ENCODE measurements around the gene LARP1B.
A peak's percentile ranks its signal among the peaks of the same experiment; 100 is the strongest.
"Not testable (repeated sequence)": the region's sequence is repeated elsewhere in the genome, so short reads cannot be mapped to it uniquely, and the experiment has no call there.

The LARP1B gene

GRCh38 chr4:128141866-128142265 lies 80.8 kb downstream of the LARP1B start:
- no peak for DNase-seq

- DNase-seq, result no peak
Observed at GRCh38 chr4:128145727-128146126, 84.6 kb downstream of the LARP1B start.

DNA sequence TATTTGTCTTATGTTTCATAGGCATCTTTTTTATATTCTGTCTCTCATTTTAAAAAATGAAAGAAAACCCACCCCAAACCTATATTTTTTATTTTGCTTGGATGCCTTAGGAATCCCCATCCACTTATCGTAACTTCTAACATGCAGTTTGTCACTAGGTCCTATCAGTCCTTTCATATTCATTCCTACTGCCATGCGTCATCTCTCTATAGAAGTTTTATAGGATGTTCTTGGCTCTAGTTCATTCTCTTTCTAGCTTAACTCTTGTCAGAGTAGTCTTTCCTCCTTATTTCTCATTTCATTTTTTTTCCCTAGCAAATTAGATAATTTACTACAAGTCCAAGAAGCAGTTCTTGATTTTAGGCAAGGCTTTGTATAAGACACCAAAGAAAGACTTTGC lies 92.7 kb downstream of the LARP1B start:
- DNase-seq, result no peak

DNA sequence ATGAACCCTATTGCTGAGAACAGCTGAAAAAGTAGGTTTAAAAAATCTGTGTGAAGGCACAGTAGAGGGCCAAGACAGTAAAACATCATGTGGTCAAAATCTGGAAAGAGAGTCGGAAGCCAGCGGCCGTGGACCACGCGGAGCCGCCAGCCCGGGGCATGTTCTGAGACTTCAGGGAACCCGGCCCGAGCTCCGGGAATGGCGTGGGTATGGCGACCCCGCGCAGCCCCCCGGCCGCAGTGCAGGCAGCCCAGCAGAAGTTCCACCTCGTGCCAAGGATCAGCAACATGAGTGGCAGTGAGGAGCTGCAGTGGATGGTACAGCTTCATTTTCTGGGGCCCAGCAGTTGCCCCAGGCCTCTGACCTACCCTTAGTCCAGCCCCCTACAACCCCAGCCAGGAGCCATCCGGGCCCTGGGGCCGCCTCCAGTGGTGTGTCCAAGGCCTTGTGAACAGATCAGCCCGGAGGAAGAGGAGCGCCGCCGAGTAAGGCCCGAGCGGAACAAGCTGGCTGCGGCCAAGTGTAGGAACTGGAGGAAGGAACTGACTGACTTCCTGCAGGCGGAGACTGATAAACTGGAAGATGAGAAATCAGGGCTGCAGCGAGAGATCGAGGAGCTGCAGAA lies 94.2 kb downstream of the LARP1B start:
- no peak for DNase-seq

DNA sequence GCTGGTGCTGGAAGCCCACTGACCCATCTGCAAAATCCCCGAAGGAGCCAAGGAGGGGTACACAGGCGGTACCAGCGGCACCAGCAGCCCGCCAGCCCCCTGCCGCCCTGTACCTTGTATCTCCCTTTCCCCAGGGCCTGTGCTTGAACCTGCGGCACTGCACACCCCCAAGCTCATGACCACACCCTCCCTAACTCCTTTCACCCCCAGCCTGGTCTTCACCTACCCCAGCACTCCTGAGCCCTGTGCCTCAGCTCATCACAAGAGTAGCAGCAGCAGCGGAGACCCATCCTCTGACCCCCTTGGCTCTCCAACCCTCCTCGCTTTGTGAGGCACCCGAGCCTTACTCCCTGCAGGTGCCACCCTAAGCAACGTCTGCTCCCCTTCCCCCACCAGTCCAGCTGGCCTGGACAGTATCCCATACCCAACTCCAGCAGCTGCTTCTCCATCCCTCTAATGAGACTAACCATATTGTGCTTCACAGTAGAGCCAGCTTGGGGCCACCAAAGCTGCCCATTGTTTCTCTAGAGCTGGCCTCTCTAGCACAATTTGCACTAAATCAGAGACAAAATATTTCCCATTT lies 94.9 kb downstream of the LARP1B start:
- DNase-seq, result no peak

GRCh38 chr4:128156472-128156871 lies 95.4 kb downstream of the LARP1B start:
- not testable (repeated sequence) for DNase-seq

- DNase-seq, result no peak
Observed at GRCh38 chr4:128158894-128159293, 97.8 kb downstream of the LARP1B start.

GRCh38 chr4:128159967-128160366 lies 98.9 kb downstream of the LARP1B start:
- DNase-seq, result no peak

- no peak for DNase-seq
Observed at GRCh38 chr4:128161138-128161537, 100.0 kb downstream of the LARP1B start.

- DNase-seq, result no peak
Observed at GRCh38 chr4:128162434-128162833, 101.3 kb downstream of the LARP1B start.

DNA sequence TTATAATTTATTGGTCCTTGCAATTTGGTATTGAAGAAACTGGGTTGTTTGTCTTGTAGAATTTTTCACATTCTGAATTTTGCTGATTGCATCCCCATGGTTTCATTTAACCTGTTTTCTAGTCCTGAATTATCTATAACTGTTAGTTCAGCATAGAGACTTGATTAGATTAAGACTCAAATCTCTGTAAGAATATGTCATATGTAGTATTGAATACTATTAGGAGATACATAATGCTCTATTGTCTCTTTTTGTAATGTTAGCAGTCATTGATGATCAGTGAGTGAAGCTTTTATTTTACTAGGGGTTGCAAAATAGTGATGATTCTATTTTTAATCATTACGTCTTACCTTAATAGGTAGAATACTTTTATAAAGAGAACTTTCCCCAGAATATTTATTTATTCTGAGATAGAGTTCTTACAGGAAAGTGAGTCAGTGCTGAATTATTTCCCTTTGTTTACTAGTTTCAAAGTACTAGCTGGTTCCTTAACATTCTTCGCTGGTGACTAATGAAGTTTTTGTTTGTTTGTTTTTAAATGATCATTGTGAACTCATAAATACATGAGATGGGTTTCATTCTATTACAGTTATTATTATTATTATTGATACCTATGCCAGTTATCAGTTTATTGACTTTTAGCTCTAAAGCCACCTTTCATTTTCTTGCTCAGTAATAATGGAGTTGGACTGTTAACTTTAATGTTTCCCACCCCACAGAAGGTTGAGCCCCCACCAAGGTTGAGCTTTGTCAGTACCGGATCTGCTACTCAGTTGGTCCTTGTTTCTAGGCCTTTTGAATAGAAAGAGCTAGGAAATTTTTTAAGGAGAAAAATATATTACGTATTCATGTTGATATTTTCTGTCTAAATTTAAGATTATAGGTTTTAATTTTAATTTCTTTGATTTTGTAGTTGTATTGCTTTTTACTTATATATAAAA lies 102.3 kb downstream of the LARP1B start:
- no peak for DNase-seq

GRCh38 chr4:128166982-128167381 lies 105.9 kb downstream of the LARP1B start:
- no peak for DNase-seq

DNA sequence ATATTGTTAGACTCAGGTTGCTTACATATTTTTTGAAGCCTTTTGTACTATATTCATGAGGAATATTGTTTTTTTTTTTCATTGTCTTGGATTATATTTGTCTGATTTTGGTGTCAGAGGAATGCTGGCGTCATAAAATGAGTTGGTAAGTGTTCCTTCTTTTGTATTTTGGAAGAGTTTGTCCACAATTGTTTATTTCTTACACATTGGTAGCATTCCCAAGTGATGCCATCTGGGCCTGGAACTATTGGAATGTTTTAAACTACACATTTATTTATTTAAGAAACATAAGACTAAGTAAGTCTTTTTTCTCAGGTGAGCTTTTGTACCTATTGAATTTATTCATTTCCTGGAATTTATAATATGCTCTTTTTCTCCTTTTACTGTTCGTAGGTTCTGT lies 107.6 kb downstream of the LARP1B start:
- DNase-seq, result no peak

GRCh38 chr4:128169245-128169644 lies 108.1 kb downstream of the LARP1B start:
- DNase-seq, result no peak

DNA sequence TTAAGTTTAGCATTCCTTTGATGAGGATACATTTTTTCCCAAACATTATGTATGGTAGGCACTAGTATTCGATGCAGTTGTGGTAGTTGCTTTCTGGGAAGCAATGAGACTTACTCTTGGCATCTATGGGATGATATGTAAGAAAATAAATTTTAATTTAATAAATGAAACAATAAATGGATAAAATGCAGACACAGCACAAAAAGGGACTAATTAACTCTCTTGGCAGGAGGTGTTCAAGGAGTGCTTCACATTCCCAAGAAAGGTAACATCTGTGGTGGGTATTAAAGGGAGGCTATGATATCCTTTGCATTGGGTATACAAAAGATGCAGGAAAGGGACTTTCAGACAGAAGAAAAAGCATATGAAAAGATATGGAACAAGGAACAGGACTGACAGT lies 115.5 kb downstream of the LARP1B start:
- no peak for DNase-seq

DNA sequence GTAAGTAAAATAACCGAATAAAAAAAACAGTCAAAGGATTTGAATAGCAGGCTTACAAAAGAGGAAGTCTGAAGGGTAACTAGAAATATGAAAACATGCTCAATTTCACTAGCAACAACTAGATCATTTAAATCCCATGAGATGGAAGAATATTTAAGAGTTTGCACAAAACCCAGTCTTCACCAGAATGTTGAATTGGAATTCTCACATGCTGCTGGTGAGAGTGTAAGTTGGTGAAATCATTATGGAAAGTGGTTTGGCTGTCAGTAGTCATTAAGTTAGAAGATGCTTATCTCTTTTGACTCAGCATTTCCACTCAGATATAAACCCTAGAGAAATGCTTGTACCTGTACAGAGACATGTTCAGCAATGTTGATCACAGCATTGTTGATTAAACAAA lies 116.4 kb downstream of the LARP1B start:
- no peak for DNase-seq

GRCh38 chr4:128186623-128187022 lies 125.5 kb downstream of the LARP1B start:
- DNase-seq, result no peak

DNA sequence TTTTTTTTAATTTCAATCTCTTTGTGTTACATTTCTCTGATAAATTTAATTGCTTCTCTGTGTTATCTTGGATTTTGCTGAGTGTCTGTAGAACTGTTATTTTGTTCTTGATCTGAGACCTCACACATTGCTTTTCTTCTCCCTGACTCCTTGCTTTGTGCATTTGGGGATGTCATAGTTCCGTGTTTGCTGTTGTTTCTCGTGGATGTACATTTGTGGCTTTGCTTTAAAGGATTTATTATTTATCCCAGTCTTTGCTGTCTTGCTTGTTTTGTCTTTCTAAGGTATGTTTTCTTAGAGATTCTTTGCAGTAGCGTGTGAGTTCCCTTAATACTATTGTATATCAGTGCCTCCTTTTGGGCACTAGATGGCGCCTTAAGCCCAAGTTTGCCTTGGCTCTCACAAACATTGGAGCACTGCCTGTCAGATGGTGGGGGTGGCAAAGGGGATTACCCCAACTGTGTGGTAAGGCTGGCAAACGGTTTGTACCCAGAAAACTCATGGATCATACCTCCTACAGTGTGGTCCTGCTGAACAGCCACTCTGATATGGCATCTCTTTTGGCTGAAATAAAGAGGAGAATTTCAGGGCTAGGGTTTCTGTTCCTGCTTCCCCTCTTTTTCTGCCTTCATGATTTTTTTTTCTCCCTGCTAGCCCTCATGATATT lies 130.1 kb downstream of the LARP1B start:
- peak; percentile 59 for DNase-seq

DNA sequence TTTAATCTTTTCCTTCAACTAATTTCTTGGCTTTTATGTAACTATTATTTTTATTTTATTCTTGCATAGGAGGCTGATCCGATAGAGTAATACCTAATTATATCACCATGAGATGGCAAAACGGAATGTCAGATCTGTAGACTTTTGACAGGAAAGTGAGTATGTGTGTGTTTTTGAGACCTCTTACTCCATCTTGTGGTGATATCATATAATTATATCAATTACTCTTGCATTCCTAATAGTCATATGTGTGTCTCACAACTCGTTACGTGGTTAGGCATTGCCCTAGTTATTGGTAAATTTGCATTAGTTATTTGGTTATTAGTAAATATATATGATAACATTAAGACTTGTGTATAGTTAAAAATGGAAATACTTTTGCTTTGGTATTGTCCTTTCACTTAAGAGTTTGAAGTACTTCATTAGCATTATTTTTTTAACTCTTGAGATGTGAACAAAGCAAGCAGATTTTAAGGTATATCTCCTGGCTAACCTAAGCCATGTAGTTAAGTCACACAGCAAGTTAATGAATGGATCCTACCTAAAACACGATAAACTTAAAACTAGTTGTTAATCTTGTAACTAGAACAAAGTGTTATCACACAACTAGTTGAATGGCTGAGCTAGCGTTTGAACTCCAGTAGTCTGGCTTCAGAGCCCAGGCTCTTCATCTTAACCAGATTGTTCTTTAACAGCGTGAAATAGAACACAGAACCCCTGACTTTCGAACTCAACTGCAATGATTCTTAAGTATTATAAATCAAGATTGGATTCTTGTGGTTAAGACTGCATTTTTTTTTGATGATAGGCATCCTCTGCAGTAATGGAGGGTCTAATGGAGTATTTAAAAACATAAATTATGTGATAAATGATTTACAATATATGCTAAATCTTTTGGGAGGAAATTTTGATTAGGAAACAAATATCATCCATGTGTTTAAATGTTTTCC lies 159.4 kb downstream of the LARP1B start:
- DNase-seq, result no peak

DNA sequence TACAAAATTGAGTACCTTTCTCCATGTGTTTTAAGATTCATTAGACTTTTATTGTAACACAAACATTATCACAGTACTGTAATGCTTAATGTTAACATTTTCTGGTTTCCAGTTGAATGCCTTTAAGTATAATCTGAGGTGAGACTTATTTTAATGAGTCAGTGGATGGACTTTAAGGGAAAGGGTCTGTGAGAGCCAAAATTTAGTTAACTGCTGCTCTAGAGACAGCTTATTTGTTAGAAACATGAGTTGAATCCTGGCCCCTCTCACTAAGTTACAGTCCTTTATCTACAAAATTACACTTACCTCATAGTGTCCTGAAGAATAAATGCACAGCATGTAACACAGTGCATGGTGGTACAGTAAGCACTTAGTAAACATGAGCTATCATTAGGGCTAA lies 160.5 kb downstream of the LARP1B start:
- no peak for DNase-seq

GRCh38 chr4:128225148-128225547 lies 164.0 kb downstream of the LARP1B start:
- peak; percentile 30 for DNase-seq

GRCh38 chr4:128227991-128228571 lies 167.0 kb downstream of the LARP1B start:
- peak; percentile 22 for DNase-seq
